Hepatocyte (in vitro differentiated cells): ENCODE results near the gene PTPRM. TPM values are rescaled to one million over a fixed set of nuclear protein-coding genes. Genes with fewer than 3 reads are reported as not detected.

ENCODE experiments used
- DNase-seq: peaks from one replicate; pipeline ENCODE4 v3.0.0-alpha.2; 2016; ENCODE audit warnings: low spot score
- H2AFZ ChIP-seq: fragments of 200-600 bp; sonication (generic); 2 replicates; pipeline ENCODE4 v1.6.0; 2016; ENCODE audit warnings: antibody characterized with exemption, mild to moderate bottlenecking
- H3K27ac ChIP-seq: fragments of 200-600 bp; sonication (generic); 2 replicates; pipeline ENCODE4 v1.5.1; 2016; ENCODE audit warnings: mild to moderate bottlenecking
- H3K27me3 ChIP-seq: fragments of 200-600 bp; sonication (generic); 2 replicates; pipeline ENCODE4 v1.6.1; 2016
- H3K36me3 ChIP-seq: fragments of 200-600 bp; sonication (generic); replicated peaks from 2 replicates; pipeline ENCODE4 v1.5.1; 2016; ENCODE audit warnings: low read depth; ENCODE audit not compliant: insufficient read depth
- H3K4me1 ChIP-seq: fragments of 200-600 bp; sonication (generic); 2 replicates; pipeline ENCODE4 v1.5.1; 2016; ENCODE audit warnings: mild to moderate bottlenecking, moderate library complexity; ENCODE audit not compliant: insufficient read depth
- H3K4me2 ChIP-seq: fragments of 200-600 bp; sonication (generic); 2 replicates; pipeline ENCODE4 v1.6.0; 2016
- H3K4me3 ChIP-seq: fragments of 200-600 bp; sonication (generic); 2 replicates; pipeline ENCODE4 v1.5.1; 2016; ENCODE audit warnings: mild to moderate bottlenecking
- H3K79me2 ChIP-seq: fragments of 200-600 bp; sonication (generic); 2 replicates; pipeline ENCODE4 v1.6.0; 2017; ENCODE audit warnings: mild to moderate bottlenecking
- H3K9me2 ChIP-seq: fragments of 200-600 bp; sonication (generic); replicated peaks from 2 replicates; pipeline ENCODE4 v1.6.0; 2017; ENCODE audit warnings: mild to moderate bottlenecking; ENCODE audit not compliant: insufficient read depth
- H3K9me3 ChIP-seq: fragments of 200-600 bp; sonication (generic); 2 replicates; pipeline ENCODE4 v1.5.1; 2016; ENCODE audit warnings: low read depth, mild to moderate bottlenecking
- H4K20me1 ChIP-seq: fragments of 200-600 bp; sonication (generic); 2 replicates; pipeline ENCODE4 v1.6.0; 2016; ENCODE audit warnings: mild to moderate bottlenecking; ENCODE audit not compliant: insufficient read depth, poor library complexity, severe bottlenecking
- EZH2 ChIP-seq: fragments of 200-600 bp; sonication (generic); IDR thresholded peaks from 2 replicates; pipeline ENCODE4 v1.6.1; 2016; ENCODE audit warnings: antibody characterized with exemption, mild to moderate bottlenecking, borderline replicate concordance
- EZH2phosphoT487 ChIP-seq: fragments of 200-600 bp; sonication (generic); IDR thresholded peaks from one replicate; pipeline ENCODE4 v1.6.1; 2018; ENCODE audit warnings: antibody characterized with exemption, mild to moderate bottlenecking, low read depth, moderate library complexity; ENCODE audit not compliant: unreplicated experiment, severe bottlenecking
- WGBS: methylation state at CpG from one replicate; pipeline ENCODE4 v1.1.6; 2016; ENCODE audit warnings: low lambda C conversion rate; ENCODE audit errors: missing lambda C conversion rate; 5-methylcytosine and 5-hydroxymethylcytosine counted together
- polyA plus RNA-seq: library from polyadenylated mRNA; unstranded; fragments of >200 nt; fragmentation: Nextera tagmentation; extraction: Ambion mirVana; gene quantifications from 2 replicates; pipeline ENCODE4 v1.2.1, GENCODE V29; 2016
- total RNA-seq: library from RNA; depleted of rRNA; stranded (reverse); fragments of >200 nt; gene quantifications from 2 replicates; pipeline ENCODE4 v1.2.3, GENCODE V29; 2014
- TF ChIP-seq, protein P1 (sequence below): fragments of 200-600 bp; sonication (generic); IDR thresholded peaks from 2 replicates; pipeline ENCODE4 v1.5.1; 2016; ENCODE audit warnings: antibody characterized with exemption, mild to moderate bottlenecking; ENCODE audit not compliant: poor library complexity

PTPRM gene
- total and polyA plus RNA-seq, 2 experiments from 2014 or later: 26.1 to 47.4 TPM

GRCh38 chr18:7743256-7743655, 176.1 kb downstream of the PTPRM start:
- 75% methylated on average over 1 of the region's 1 CpG for WGBS
- H3K27ac ChIP-seq: no peak overlapping the region
- no peak for DNase-seq
- H2AFZ ChIP-seq: no peak overlapping the region
- TF ChIP-seq EZH2phosphoT487 (no peak), EZH2 (no peak)
- TF ChIP-seq, protein P1, sequence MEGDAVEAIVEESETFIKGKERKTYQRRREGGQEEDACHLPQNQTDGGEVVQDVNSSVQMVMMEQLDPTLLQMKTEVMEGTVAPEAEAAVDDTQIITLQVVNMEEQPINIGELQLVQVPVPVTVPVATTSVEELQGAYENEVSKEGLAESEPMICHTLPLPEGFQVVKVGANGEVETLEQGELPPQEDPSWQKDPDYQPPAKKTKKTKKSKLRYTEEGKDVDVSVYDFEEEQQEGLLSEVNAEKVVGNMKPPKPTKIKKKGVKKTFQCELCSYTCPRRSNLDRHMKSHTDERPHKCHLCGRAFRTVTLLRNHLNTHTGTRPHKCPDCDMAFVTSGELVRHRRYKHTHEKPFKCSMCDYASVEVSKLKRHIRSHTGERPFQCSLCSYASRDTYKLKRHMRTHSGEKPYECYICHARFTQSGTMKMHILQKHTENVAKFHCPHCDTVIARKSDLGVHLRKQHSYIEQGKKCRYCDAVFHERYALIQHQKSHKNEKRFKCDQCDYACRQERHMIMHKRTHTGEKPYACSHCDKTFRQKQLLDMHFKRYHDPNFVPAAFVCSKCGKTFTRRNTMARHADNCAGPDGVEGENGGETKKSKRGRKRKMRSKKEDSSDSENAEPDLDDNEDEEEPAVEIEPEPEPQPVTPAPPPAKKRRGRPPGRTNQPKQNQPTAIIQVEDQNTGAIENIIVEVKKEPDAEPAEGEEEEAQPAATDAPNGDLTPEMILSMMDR: no peak
- H3K9me2 ChIP-seq: no peaks in the 10 kb centered on the region
- peaks cover 7% of the 10 kb centered on the region for H3K9me3 ChIP-seq
- no peaks in the 10 kb centered on the region for H4K20me1 ChIP-seq
- H3K36me3 ChIP-seq: no peaks in the 10 kb centered on the region
- peaks cover 4% of the 10 kb centered on the region for H3K4me1 ChIP-seq
- H3K4me2 ChIP-seq: no peak overlapping the region
- no peaks in the 10 kb centered on the region for H3K27me3 ChIP-seq
- H3K4me3 ChIP-seq: no peak overlapping the region
- H3K79me2 ChIP-seq: peaks cover 32% of the 10 kb centered on the region

DNA sequence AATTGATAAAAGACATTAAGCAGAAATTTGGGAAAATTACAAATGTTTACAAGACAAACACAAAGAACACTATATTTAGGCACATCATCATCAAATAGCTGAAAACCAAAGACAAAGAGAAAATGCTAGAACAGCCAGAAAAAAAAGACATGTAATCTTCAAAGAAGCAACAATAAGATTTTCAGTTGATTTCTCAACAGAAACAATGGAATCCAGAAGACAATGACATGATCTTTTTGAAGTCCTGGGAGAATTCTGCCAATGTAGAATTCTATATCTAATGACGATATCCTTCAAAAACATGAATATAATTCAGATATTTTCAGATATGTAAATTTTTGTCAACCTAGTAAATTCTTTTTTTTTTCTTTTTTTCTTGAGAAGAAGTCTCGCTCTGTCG, 179.0 kb downstream of the PTPRM start:
- no peaks in the 10 kb centered on the region for H3K36me3 ChIP-seq
- H3K27me3 ChIP-seq: no peaks in the 10 kb centered on the region
- H3K9me3 ChIP-seq: peaks cover 7% of the 10 kb centered on the region
- H3K79me2 ChIP-seq: peaks cover 30% of the 10 kb centered on the region
- DNase-seq: no peak
- no peak for TF ChIP-seq EZH2
- TF ChIP-seq EZH2phosphoT487: no peak
- TF ChIP-seq, protein P1: no peak
- peaks cover 26% of the 10 kb centered on the region for H3K4me1 ChIP-seq
- H3K27ac ChIP-seq: no peak overlapping the region
- no peaks in the 10 kb centered on the region for H4K20me1 ChIP-seq
- no peak overlapping the region for H3K4me2 ChIP-seq
- no peak overlapping the region for H2AFZ ChIP-seq
- H3K4me3 ChIP-seq: no peak overlapping the region
- H3K9me2 ChIP-seq: no peaks in the 10 kb centered on the region
- 100% methylated on average over 3 of the region's 3 CpGs for WGBS

DNA sequence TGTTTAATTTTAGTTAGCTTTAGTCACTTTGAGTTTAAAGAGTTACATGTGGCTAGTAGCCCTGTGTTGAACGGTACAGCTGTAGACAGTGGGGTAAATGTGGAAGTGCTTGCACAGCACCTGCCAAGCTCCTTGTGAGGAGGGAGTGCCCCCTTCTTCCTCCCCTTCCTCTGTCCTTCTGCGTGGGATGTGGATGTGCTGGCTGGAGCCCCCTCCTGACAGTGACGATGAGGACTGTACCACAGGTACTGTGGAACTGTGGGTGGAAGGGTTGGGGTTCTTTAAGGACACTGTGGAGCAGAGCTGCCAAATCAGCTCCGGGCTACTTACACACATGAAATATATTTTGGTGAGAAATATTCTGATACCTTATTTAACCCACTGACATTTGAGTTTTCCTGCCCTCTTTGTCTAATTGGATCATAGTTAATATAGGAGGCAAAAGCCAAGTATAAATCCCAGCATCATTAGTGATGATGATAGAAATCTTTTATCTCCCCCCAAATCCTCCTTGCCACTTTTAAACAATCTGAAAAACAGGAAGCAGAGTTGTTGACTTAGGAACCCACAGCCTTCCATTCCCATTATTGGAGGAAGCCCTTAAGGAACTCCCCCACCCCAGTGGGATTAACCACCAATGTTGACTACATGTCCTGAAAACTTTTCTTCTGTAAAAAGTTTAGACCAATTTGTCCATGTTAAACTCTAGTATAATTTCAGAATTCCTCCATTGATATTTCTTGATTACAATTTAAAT, 181.3 kb downstream of the PTPRM start:
- H3K9me2 ChIP-seq: no peaks in the 10 kb centered on the region
- H3K4me3 ChIP-seq: no peak overlapping the region
- peak overlapping the region; percentile 58 for H3K4me2 ChIP-seq
- TF ChIP-seq EZH2phosphoT487: no peak
- TF ChIP-seq, protein P1: no peak
- no peak for TF ChIP-seq EZH2
- no peaks in the 10 kb centered on the region for H3K27me3 ChIP-seq
- DNase-seq: no peak
- peaks cover 7% of the 10 kb centered on the region for H3K9me3 ChIP-seq
- H3K27ac ChIP-seq: peak overlapping the region; percentile 16
- 83% methylated on average over 4 of the region's 4 CpGs for WGBS
- H3K4me1 ChIP-seq: peaks cover 31% of the 10 kb centered on the region
- H2AFZ ChIP-seq: no peak overlapping the region
- H3K36me3 ChIP-seq: no peaks in the 10 kb centered on the region
- peaks cover 51% of the 10 kb centered on the region for H3K79me2 ChIP-seq
- no peaks in the 10 kb centered on the region for H4K20me1 ChIP-seq
